Measurements from ENCODE around the gene RHBDL3. TPM values are rescaled to one million over a fixed set of nuclear protein-coding genes. Genes with fewer than 3 reads are reported as not detected.

The RHBDL3 gene
- total RNA-seq, 1 experiment from 2014 or later = not detected

- TF ChIP-seq CTCF (IDR thresholded peaks at IDR 0.05; ENCODE audit: unreplicated experiment) = no peak
- Mint-ChIP-seq H3K36me3 (ENCODE audit: insufficient read depth, unreplicated experiment) (peaks cover 59% of the 10 kb centered on the region), H3K4me1 (ENCODE audit: insufficient read depth, unreplicated experiment) (peaks cover 6% of the 10 kb centered on the region), H3K4me3 (ENCODE audit: unreplicated experiment) (no peak overlapping the region), H3K27me3 (ENCODE audit: insufficient read depth, unreplicated experiment) (no peaks in the 10 kb centered on the region), H3K9me3 (ENCODE audit: unreplicated experiment) (no peaks in the 10 kb centered on the region), H3K27ac (ENCODE audit: low read depth, unreplicated experiment) (no peak overlapping the region)
- ChIA-PET POLR2A (interaction anchor here (0.9 kb wide), 1 partner anchor 15 kb away, joined by 4 read pairs; no protein-coding TSS in a partner anchor), CTCF (interaction anchor here (0.7 kb wide), 1 partner anchor 25 kb away, joined by 3 read pairs; no protein-coding TSS in a partner anchor)
- intact Hi-C loops (cut with micrococcal nuclease) = no loop called here
- no peak for DNase-seq (ENCODE audit: unreplicated experiment)
- no TSS peak for BruUV-seq (replicated peaks)
Observed at GRCh38 chr17:32335687-32336086, 70.1 kb downstream of the RHBDL3 start.

- POLR2A ChIA-PET = interaction anchor here (0.6 to 3.6 kb wide), 12 partner anchors 10 to 821 kb away, joined by 3 to 56 read pairs (median 4); partner anchors contain the start of genes RHOT1, UTP6 and ZNF207
- intact Hi-C loops (cut with micrococcal nuclease) = no loop called here
- peak; percentile 26 for DNase-seq (ENCODE audit: unreplicated experiment)
- Mint-ChIP-seq H3K4me1 (ENCODE audit: insufficient read depth, unreplicated experiment) (peaks cover 10% of the 10 kb centered on the region), H3K4me3 (ENCODE audit: unreplicated experiment) (peak overlapping the region; percentile 98), H3K9me3 (ENCODE audit: unreplicated experiment) (no peaks in the 10 kb centered on the region), H3K27ac (ENCODE audit: low read depth, unreplicated experiment) (peak overlapping the region; percentile 93), H3K36me3 (ENCODE audit: insufficient read depth, unreplicated experiment) (peaks cover 40% of the 10 kb centered on the region), H3K27me3 (ENCODE audit: insufficient read depth, unreplicated experiment) (no peaks in the 10 kb centered on the region)
- CTCF ChIA-PET = interaction anchor here (0.5 to 1.5 kb wide), 4 partner anchors 22 to 135 kb away, joined by 3 to 5 read pairs (median 4); no protein-coding TSS in a partner anchor
- TSS peak; percentile 34 for BruUV-seq (replicated peaks)
- peak; percentile 11 for TF ChIP-seq CTCF (IDR thresholded peaks at IDR 0.05; ENCODE audit: unreplicated experiment)
Observed at GRCh38 chr17:32341141-32341856, 75.7 kb downstream of the RHBDL3 start.

GRCh38 chr17:32341857-32342602 is 76.4 kb downstream of the RHBDL3 start, which contains the start of gene C17orf75:
Gene C17orf75, minus strand, starts transcription at chr17:32342173. Its CDS starts 34 bp downstream, at chr17:32342139.
- Mint-ChIP-seq H3K4me3 (ENCODE audit: unreplicated experiment) (peak within 1 kb of the TSS; percentile 98), H3K27ac (ENCODE audit: low read depth, unreplicated experiment) (peak within 1 kb of the TSS; percentile 93), H3K36me3 (ENCODE audit: insufficient read depth, unreplicated experiment) (peaks cover 32% of the 10 kb centered on the region), H3K9me3 (ENCODE audit: unreplicated experiment) (no peaks in the 10 kb centered on the region), H3K27me3 (ENCODE audit: insufficient read depth, unreplicated experiment) (no peaks in the 10 kb centered on the region), H3K4me1 (ENCODE audit: insufficient read depth, unreplicated experiment) (peaks cover 10% of the 10 kb centered on the region)
- peak; percentile 76 for DNase-seq (ENCODE audit: unreplicated experiment)
- no peak for TF ChIP-seq CTCF (IDR thresholded peaks at IDR 0.05; ENCODE audit: unreplicated experiment)
- intact Hi-C loops (cut with micrococcal nuclease) = no loop called here
- POLR2A ChIA-PET = interaction anchor here (0.6 to 3.6 kb wide), 8 partner anchors 9 to 820 kb away, joined by 3 to 56 read pairs (median 6); partner anchors contain the start of genes PSMD11, RHOT1, UTP6 and ZNF207
- CTCF ChIA-PET = interaction anchor here (0.7 to 1.5 kb wide), 2 partner anchors 88 to 136 kb away, joined by 4 to 5 read pairs; no protein-coding TSS in a partner anchor
- TSS peak; percentile 67 for BruUV-seq (replicated peaks)
